HepG2 (cell line): ENCODE data around the gene HNRNPF.

Experiments used
- CTCF ChIP-seq: sonication (generic); formaldehyde crosslinking; IDR thresholded peaks from 2 replicates; pipeline ENCODE4 v1.5.0; 2020; ENCODE audit warnings: mild to moderate bottlenecking, missing genetic modification reagents, moderate library complexity
- MZF1 ChIP-seq: sonication (generic); formaldehyde crosslinking; IDR thresholded peaks from 2 replicates; pipeline ENCODE4 v1.8.1; 2023; ENCODE audit warnings: mild to moderate bottlenecking, missing genetic modification reagents, borderline replicate concordance
- NFE2L1 ChIP-seq: sonication (generic); formaldehyde crosslinking; IDR thresholded peaks from 2 replicates; pipeline ENCODE4 v1.4.0; 2020; ENCODE audit warnings: missing genetic modification reagents, mild to moderate bottlenecking, borderline replicate concordance
- POLR2A ChIP-seq, 2 experiments: IDR thresholded peaks; 2 replicates each; pipeline ENCODE4 v1.6.1; 2011; ENCODE audit warnings: low read depth in 2 of 2, low read length in 2 of 2, mild to moderate bottlenecking in 1 of 2, moderate library complexity in 1 of 2; ENCODE audit not compliant: insufficient read depth in 1 of 2
- POLR2AphosphoS5 ChIP-seq: IDR thresholded peaks from 2 replicates; pipeline ENCODE4 v1.6.1; 2012; ENCODE audit warnings: low read depth, low read length
- SRF ChIP-seq: IDR thresholded peaks from 2 replicates; pipeline ENCODE4 v1.6.1; 2011; ENCODE audit warnings: mild to moderate bottlenecking, low read depth, low read length, moderate library complexity
- TARDBP ChIP-seq: sonication (generic); formaldehyde crosslinking; IDR thresholded peaks from 2 replicates; pipeline ENCODE4 v1.8.0; 2022; ENCODE audit warnings: mild to moderate bottlenecking, missing genetic modification reagents
- ZNF282 ChIP-seq: fragments of 450-650 bp; IDR thresholded peaks from 2 replicates; pipeline ENCODE4 v1.6.1; 2018; ENCODE audit not compliant: partially characterized antibody
- ZNF496 ChIP-seq: sonication (generic); formaldehyde crosslinking; IDR thresholded peaks from 2 replicates; pipeline ENCODE4 v1.8.1; 2023; ENCODE audit warnings: mild to moderate bottlenecking, moderate library complexity, missing genetic modification reagents; ENCODE audit not compliant: insufficient replicate concordance

- TF ChIP-seq POLR2A (IDR thresholded peaks at IDR 0.05; ENCODE audit: insufficient read depth in 1 of 2, low read depth in 2 of 2, low read length in 2 of 2) (0 out of 4 replicates have a peak, but pooled peaks of 1 of the 2 experiments have one; percentile 26), ZNF496 (CRISPR knock-in tag) (no peak), POLR2AphosphoS5 (no peak), ZNF282 (no peak), MZF1 (CRISPR knock-in tag) (no peak), TARDBP (CRISPR knock-in tag) (no peak), NFE2L1 (CRISPR knock-in tag) (no peak), SRF (no peak), CTCF (CRISPR knock-in tag) (no peak)
These were observed 6.8 kb downstream of the HNRNPF start for GRCh38 chr10:43402176-43402575.
